AG09319 (cell line): Measurements from ENCODE around the gene NFIB.

Experiments
- DNase-seq: peaks from one replicate; pipeline ENCODE4 v3.0.0-alpha.2; 2010; ENCODE audit warnings: low read depth; ENCODE audit errors: extremely low read depth
- TF ChIP-seq, protein P1 (sequence below): IDR thresholded peaks from 2 replicates; pipeline ENCODE4 v1.5.1; 2011; ENCODE audit warnings: low read depth, mild to moderate bottlenecking, inconsistent platforms, low read length, moderate library complexity

The NFIB gene

DNA sequence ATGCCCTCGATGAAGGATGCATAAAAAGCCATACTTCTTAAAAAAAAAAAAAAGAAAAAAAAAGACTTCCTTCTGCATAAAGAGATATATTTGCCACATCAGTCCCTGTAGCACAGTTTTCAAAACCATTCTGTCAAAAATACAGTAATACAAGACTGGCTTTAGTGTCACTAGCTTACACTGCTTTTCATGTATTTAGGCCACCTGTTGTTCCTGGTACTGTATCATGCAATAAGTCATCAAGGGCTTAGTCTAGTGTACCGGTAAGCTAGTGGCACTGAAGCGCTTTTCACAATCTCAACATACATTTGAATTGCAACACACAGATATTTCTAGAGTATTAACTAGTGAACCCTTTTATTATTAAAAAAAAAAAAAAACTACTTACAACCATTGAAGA lies 231.2 kb downstream of the NFIB start:
- no peak for DNase-seq
- TF ChIP-seq, protein P1, sequence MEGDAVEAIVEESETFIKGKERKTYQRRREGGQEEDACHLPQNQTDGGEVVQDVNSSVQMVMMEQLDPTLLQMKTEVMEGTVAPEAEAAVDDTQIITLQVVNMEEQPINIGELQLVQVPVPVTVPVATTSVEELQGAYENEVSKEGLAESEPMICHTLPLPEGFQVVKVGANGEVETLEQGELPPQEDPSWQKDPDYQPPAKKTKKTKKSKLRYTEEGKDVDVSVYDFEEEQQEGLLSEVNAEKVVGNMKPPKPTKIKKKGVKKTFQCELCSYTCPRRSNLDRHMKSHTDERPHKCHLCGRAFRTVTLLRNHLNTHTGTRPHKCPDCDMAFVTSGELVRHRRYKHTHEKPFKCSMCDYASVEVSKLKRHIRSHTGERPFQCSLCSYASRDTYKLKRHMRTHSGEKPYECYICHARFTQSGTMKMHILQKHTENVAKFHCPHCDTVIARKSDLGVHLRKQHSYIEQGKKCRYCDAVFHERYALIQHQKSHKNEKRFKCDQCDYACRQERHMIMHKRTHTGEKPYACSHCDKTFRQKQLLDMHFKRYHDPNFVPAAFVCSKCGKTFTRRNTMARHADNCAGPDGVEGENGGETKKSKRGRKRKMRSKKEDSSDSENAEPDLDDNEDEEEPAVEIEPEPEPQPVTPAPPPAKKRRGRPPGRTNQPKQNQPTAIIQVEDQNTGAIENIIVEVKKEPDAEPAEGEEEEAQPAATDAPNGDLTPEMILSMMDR = no peak

DNA sequence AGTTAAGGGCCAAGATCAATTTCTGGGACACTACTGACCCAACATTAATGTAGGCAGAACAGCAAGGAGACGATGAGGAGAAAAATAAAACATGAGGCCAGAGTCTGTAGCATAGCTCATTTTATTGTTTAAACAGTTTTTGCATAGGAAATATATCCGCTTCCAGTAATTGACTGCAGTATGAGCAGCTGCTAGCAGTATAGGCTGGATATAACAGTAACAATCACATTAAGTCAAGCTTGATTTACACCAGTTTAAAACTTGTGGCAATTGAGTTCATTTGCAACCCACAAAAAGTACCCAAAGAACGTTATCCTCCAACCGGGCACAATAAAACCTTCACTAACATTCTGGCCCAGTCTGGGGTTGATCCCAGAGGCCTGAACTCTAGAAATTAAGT lies 232.2 kb downstream of the NFIB start:
- DNase-seq = no peak
- TF ChIP-seq, protein P1 = no peak

DNA sequence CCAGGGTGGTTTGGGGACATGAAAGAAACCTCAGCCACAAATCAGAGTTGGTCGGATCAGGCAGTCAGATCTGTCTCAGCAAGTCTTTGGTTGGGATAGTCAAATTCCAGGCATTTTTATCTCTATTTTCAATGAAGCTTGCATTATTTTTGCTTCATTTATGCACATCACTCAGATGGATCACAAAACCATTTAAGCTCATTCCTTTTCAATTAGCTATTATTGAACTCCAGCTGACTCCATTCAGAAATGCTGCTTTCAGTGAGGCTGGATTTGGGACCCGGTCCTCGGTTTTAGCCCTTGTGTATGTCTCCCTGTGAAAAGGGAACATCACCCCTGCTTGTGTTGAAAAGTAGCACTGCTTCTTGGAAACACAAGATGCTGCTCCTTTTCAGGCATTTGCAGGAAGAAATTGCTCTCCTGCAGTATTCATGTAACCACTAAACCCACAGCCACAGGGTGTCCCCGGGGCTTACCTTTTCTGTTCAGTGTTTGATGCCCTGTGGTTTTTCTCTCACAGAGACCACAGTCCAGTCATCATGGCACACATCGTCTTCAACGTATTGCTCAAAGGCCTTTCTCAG lies 232.9 kb downstream of the NFIB start:
- no peak for DNase-seq
- TF ChIP-seq, protein P1 = no peak

DNA sequence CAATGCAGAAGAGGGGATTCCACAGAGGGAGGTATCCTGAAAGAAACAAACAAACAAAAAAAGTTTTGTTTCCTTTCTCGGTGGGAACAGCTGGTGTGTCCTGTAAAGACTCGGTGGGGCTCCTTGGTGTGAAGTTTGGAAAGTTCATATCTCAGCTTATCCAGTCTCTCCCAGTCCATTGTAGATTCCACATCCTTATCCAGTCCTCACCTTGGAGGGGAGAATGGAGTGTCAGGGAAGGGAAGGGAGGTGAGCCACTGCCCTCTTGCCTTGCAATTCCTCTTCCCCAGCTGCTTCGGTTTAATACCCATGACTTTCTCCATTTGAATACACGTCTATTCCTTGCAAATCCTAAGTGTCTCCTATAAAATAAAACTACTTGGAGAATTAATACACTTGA lies 234.5 kb downstream of the NFIB start:
- TF ChIP-seq, protein P1 = no peak
- no peak for DNase-seq

DNA sequence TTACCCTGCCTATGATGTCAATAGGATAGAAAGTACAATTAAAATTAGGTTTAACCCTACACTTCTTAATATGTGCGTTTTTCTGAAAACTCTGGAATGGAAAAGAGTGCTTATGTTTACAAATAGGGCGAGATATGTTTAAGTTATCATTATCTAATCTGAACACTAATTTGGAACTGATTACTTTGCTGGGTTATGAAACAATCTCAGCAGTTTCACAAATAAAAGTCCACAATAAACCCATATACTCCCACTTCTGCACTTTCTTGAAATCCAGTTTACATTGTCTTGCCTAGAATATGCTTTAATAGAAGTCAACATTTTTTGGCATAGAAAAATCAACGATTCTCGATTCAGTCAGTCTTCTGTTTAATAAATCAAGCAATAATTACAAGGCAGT lies 236.3 kb downstream of the NFIB start:
- no peak for DNase-seq
- TF ChIP-seq, protein P1 = no peak

DNA sequence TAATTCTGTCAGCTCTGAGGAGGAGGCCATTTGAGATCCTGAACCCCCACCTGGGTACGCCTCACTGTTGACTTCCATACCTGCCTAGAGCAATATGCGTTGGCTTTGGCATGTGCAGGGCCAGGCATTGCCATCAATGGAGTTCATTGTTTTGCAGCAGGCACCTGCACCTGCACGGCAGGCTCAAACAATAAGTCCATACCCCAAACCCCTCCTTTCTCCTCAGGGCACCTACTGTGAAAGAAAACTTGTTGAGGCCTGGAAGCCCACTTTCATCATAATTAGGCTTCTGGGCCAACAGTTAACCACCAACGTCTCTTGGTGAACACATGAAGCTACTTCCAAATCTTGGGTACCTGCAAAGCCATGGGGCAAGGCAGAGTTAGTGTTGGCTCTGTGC lies 238.7 kb downstream of the NFIB start:
- DNase-seq = no peak
- TF ChIP-seq, protein P1 = no peak

DNA sequence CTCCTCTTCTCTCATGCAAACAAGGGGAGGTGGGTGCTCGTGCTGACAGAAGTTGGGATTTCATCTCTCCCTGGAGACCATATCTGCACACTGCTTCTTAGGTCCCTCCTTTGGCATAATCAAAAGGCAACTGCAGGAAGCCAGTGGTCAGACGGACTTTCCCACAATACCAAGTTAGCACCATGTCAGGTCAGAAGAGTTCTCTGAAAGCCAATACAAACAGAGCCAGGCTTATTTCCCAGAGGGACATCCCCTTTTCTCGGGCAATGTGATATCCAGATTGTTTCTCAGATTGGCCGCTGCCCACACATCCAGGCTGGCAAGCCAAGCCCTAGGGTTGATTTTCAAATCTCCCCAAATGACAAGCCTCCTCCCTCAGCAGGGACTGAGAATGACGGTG lies 241.1 kb downstream of the NFIB start:
- TF ChIP-seq, protein P1 = no peak
- no peak for DNase-seq
